KBM-7 (cell line): Measurements from ENCODE around the gene IGFBP5.
A peak's percentile ranks its signal among the peaks of the same experiment; 100 is the strongest.

ENCODE experiments used
- DNase-seq: peaks from one replicate; pipeline ENCODE4 v3.0.0-alpha.2; 2015
- in situ Hi-C: fragments of 300-500 bp; cut with MboI; formaldehyde crosslinking; loops from 2 replicates; pipeline ENCODE4 v1.14.3; 2020; ENCODE audit warnings: low sequenced_read_pairs, low pct_unique_long_range_greater_than_20kb, mixed read lengths

IGFBP5 gene

GRCh38 chr2:216674376-216674775, 21.0 kb downstream of the IGFBP5 start:
- no peak for DNase-seq
- in situ Hi-C loops = no loop called here

- in situ Hi-C loops = no loop called here
These were observed 21.7 kb downstream of the IGFBP5 start for GRCh38 chr2:216673609-216674008.

GRCh38 chr2:216673021-216673420, 22.3 kb downstream of the IGFBP5 start:
- DNase-seq = no peak
- in situ Hi-C loops = no loop called here

More at GRCh38 chr2:216673609-216674008, 21.7 kb downstream of the IGFBP5 start:
- no peak for DNase-seq

GRCh38 chr2:216672466-216672865, 22.9 kb downstream of the IGFBP5 start:
- DNase-seq = no peak

GRCh38 chr2:216671791-216672343, 23.5 kb downstream of the IGFBP5 start:
- no peak for DNase-seq
- in situ Hi-C loops = no loop called here

More at GRCh38 chr2:216672466-216672865, 22.9 kb downstream of the IGFBP5 start:
- in situ Hi-C loops = no loop called here

GRCh38 chr2:216671081-216671411, 24.3 kb downstream of the IGFBP5 start:
- DNase-seq = no peak
- in situ Hi-C loops = no loop called here

- in situ Hi-C loops = no loop called here
- no peak for DNase-seq
These were observed 24.9 kb downstream of the IGFBP5 start for GRCh38 chr2:216670266-216671080.

GRCh38 chr2:216666461-216667233, 28.7 kb downstream of the IGFBP5 start:
- in situ Hi-C loops = loop anchor here (10.0 kb wide), 1 partner anchor 142 kb away; no protein-coding TSS in a partner anchor
- DNase-seq = peak; percentile 86

GRCh38 chr2:216665717-216666116, 29.6 kb downstream of the IGFBP5 start:
- in situ Hi-C loops = loop anchor here (10.0 kb wide), 1 partner anchor 141 kb away; no protein-coding TSS in a partner anchor
- DNase-seq = no peak

GRCh38 chr2:216665242-216665641, 30.1 kb downstream of the IGFBP5 start:
- DNase-seq = no peak
- in situ Hi-C loops = loop anchor here (10.0 kb wide), 1 partner anchor 140 kb away; no protein-coding TSS in a partner anchor

GRCh38 chr2:216664593-216665034, 30.7 kb downstream of the IGFBP5 start:
- peak; percentile 60 for DNase-seq
- in situ Hi-C loops = loop anchor here (10.0 kb wide), 1 partner anchor 140 kb away; no protein-coding TSS in a partner anchor

GRCh38 chr2:216663846-216664245, 31.5 kb downstream of the IGFBP5 start:
- DNase-seq = no peak
- in situ Hi-C loops = loop anchor here (10.0 kb wide), 1 partner anchor 139 kb away; no protein-coding TSS in a partner anchor

- no peak for DNase-seq
- in situ Hi-C loops = loop anchor here (10.0 kb wide), 1 partner anchor 138 kb away; no protein-coding TSS in a partner anchor
These were observed 32.2 kb downstream of the IGFBP5 start for GRCh38 chr2:216663106-216663505.

- in situ Hi-C loops = loop anchor here (10.0 kb wide), 1 partner anchor 137 kb away; no protein-coding TSS in a partner anchor
- no peak for DNase-seq
These were observed 33.5 kb downstream of the IGFBP5 start for GRCh38 chr2:216661639-216662375.

GRCh38 chr2:216661051-216661450, 34.3 kb downstream of the IGFBP5 start:
- DNase-seq = no peak
- in situ Hi-C loops = loop anchor here (10.0 kb wide), 1 partner anchor 136 kb away; no protein-coding TSS in a partner anchor

GRCh38 chr2:216660496-216660895, 34.9 kb downstream of the IGFBP5 start:
- no peak for DNase-seq
- in situ Hi-C loops = loop anchor here (10.0 kb wide), 1 partner anchor 136 kb away; no protein-coding TSS in a partner anchor

GRCh38 chr2:216659276-216659675, 36.1 kb downstream of the IGFBP5 start:
- no peak for DNase-seq
- in situ Hi-C loops = no loop called here

- no peak for DNase-seq
- in situ Hi-C loops = no loop called here
These were observed 36.6 kb downstream of the IGFBP5 start for GRCh38 chr2:216658757-216659156.

GRCh38 chr2:216657980-216658379, 37.4 kb downstream of the IGFBP5 start:
- in situ Hi-C loops = no loop called here
- no peak for DNase-seq
